ENCODE results near the gene BTN3A1. TPM values are rescaled to one million over a fixed set of nuclear protein-coding genes. Genes with fewer than 3 reads are reported as not detected.
"Not testable (repeated sequence)": the region's sequence is repeated elsewhere in the genome, so short reads cannot be mapped to it uniquely, and the experiment has no call there.

Gene BTN3A1
- total RNA-seq, 1 donor from 2014 or later = 9.0 TPM

GRCh38 chr6:26408828-26409730 lies 7.0 kb downstream of the BTN3A1 start:
- no peak for DNase-seq
- ATAC-seq (ENCODE audit: poor library complexity) = no peak
- intact Hi-C loops (cut with DNase I) = no loop called here

- intact Hi-C loops (cut with DNase I) = no loop called here
- ATAC-seq (ENCODE audit: poor library complexity) (no peak), DNase-seq (no peak)
These were observed 9.7 kb downstream of the BTN3A1 start for GRCh38 chr6:26411751-26412150.

GRCh38 chr6:26412228-26412627 lies 10.2 kb downstream of the BTN3A1 start:
- intact Hi-C loops (cut with DNase I) = no loop called here
- no peak for DNase-seq

GRCh38 chr6:26412954-26413353 lies 10.9 kb downstream of the BTN3A1 start:
- intact Hi-C loops (cut with DNase I) = no loop called here
- no peak for ATAC-seq (ENCODE audit: poor library complexity)
- DNase-seq = no peak

More at GRCh38 chr6:26412228-26412627, 10.2 kb downstream of the BTN3A1 start:
- no peak for ATAC-seq (ENCODE audit: poor library complexity)

- intact Hi-C loops (cut with DNase I) = no loop called here
- no peak for ATAC-seq (ENCODE audit: poor library complexity)
- DNase-seq = no peak
These were observed 12.2 kb downstream of the BTN3A1 start for GRCh38 chr6:26414281-26414680.

- intact Hi-C loops (cut with DNase I) = no loop called here
- DNase-seq (no peak), ATAC-seq (ENCODE audit: poor library complexity) (no peak)
These were observed 13.1 kb downstream of the BTN3A1 start for GRCh38 chr6:26415036-26415614.

- intact Hi-C loops (cut with DNase I) = no loop called here
- ATAC-seq (ENCODE audit: poor library complexity) (no peak), DNase-seq (no peak)
These were observed 13.7 kb downstream of the BTN3A1 start for GRCh38 chr6:26415791-26416190.

GRCh38 chr6:26416288-26416687 lies 14.2 kb downstream of the BTN3A1 start:
- intact Hi-C loops (cut with DNase I) = no loop called here

GRCh38 chr6:26418077-26418476 lies 16.0 kb downstream of the BTN3A1 start:
- ATAC-seq (ENCODE audit: poor library complexity); intact Hi-C loops (cut with DNase I); DNase-seq: not testable (repeated sequence)

More at GRCh38 chr6:26416288-26416687, 14.2 kb downstream of the BTN3A1 start:
- DNase-seq (no peak), ATAC-seq (ENCODE audit: poor library complexity) (no peak)

- intact Hi-C loops (cut with DNase I); ATAC-seq (ENCODE audit: poor library complexity); DNase-seq: not testable (repeated sequence)
These were observed 16.7 kb downstream of the BTN3A1 start for GRCh38 chr6:26418795-26419194.

GRCh38 chr6:26420688-26421171 lies 18.7 kb downstream of the BTN3A1 start:
- intact Hi-C loops (cut with DNase I) = no loop called here
- peak; percentile 39 for ATAC-seq (ENCODE audit: poor library complexity)

GRCh38 chr6:26421259-26422144 lies 19.4 kb downstream of the BTN3A1 start:
- intact Hi-C loops (cut with DNase I) = no loop called here
- peak; percentile 61 for DNase-seq
- peak; percentile 99 for ATAC-seq (ENCODE audit: poor library complexity)

More at GRCh38 chr6:26420688-26421171, 18.7 kb downstream of the BTN3A1 start:
- DNase-seq = no peak

- DNase-seq (no peak), ATAC-seq (ENCODE audit: poor library complexity) (no peak)
- intact Hi-C loops (cut with DNase I) = no loop called here
These were observed 20.3 kb downstream of the BTN3A1 start for GRCh38 chr6:26422329-26422728.

- intact Hi-C loops (cut with DNase I) = no loop called here
- ATAC-seq (ENCODE audit: poor library complexity) (no peak), DNase-seq (no peak)
These were observed 24.8 kb downstream of the BTN3A1 start for GRCh38 chr6:26426691-26427450.

- no peak for DNase-seq
- intact Hi-C loops (cut with DNase I) = no loop called here
- no peak for ATAC-seq (ENCODE audit: poor library complexity)
These were observed 25.4 kb downstream of the BTN3A1 start for GRCh38 chr6:26427451-26427809.

- no peak for DNase-seq
- ATAC-seq (ENCODE audit: poor library complexity) = no peak
- intact Hi-C loops (cut with DNase I) = no loop called here
These were observed 26.1 kb downstream of the BTN3A1 start for GRCh38 chr6:26428206-26428605.

GRCh38 chr6:26430787-26431186 lies 28.7 kb downstream of the BTN3A1 start:
- intact Hi-C loops (cut with DNase I) = no loop called here
- DNase-seq = no peak
- no peak for ATAC-seq (ENCODE audit: poor library complexity)

All from Right ventricle myocardium superior (tissue), 1 donor.